ENCODE results near the gene OLFML2B.
"Not testable (repeated sequence)": the region's sequence is repeated elsewhere in the genome, so short reads cannot be mapped to it uniquely, and the experiment has no call there.

OLFML2B gene
- long read RNA-seq, donor 1 = 0 reads
- long read RNA-seq, donor 2, partial matches to known transcripts = 0 of 2 reads
- long read RNA-seq, donor 2, other reads (novel, unspliced or antisense) = 0 of 2 reads
- long read RNA-seq, donor 3, partial matches to known transcripts = 0 of 4 reads
- long read RNA-seq, donor 3, other reads (novel, unspliced or antisense) = 0 of 4 reads
- long read RNA-seq, donor 4, partial matches to known transcripts = 0 of 4 reads
- long read RNA-seq, donor 4, other reads (novel, unspliced or antisense) = 0 of 4 reads
- long read RNA-seq, donor 5, partial matches to known transcripts = 0 of 1 reads
- long read RNA-seq, donor 5, other reads (novel, unspliced or antisense) = 0 of 1 reads
- long read RNA-seq, donor 6, partial matches to known transcripts = 0 of 2 reads
- long read RNA-seq, donor 6, other reads (novel, unspliced or antisense) = 0 of 2 reads
- long read RNA-seq, donor 7, partial matches to known transcripts = 0 of 3 reads
- long read RNA-seq, donor 7, other reads (novel, unspliced or antisense) = 0 of 3 reads
- long read RNA-seq, donor 8 = 0 reads

DNA sequence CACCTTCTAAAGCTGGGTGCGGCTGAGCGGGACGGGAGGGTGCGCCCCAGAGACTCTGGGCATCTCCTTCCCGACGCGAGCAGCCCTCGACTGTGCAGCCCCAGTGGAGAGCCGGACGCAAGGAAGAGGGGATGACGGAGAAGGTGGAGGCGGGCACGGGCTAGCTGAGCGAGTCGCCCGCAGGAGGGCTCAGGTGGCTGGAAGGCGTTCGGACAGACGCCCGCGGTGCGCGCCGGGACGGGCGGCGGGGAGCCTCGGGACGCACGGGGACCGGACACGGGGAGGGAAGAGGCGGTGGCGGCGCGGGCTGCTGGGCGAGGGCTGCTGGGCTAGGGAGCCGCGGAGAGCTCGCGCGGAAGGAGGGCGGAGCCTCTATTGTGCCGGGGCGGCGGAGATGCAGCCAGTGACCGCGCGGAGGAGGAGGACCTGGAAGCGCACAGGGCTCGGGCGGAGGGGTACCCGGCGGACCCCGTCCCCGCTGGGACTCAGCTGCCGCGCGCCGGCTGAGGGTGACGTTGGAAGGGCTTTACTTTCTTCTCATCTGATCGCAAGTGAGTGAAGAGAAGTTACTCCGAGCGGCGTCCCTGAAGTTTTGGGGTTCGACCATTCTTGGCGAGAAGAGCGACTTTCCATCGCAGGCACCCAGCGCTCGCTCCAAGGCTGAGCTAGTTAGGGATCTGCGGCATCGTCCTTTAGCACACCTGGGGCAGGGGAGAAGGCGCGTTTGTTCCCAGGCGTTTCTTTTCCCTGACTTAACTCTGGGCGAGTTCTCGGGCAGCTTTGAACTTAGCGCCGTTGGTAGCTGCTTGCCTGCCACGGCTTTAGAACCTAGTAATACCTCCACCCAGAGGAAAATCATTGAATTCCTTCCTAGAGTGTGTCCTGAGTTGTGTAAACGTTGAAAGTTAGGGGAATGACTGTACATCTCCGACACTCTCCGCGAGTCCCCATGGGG, at the start of gene OLFML2B:
TSS of gene OLFML2B (minus strand) at position 323 of the 955 bp plus-strand sequence. CDS start 439 bp downstream, outside the sequence.
- DNase-seq = peak; percentile 88

DNA sequence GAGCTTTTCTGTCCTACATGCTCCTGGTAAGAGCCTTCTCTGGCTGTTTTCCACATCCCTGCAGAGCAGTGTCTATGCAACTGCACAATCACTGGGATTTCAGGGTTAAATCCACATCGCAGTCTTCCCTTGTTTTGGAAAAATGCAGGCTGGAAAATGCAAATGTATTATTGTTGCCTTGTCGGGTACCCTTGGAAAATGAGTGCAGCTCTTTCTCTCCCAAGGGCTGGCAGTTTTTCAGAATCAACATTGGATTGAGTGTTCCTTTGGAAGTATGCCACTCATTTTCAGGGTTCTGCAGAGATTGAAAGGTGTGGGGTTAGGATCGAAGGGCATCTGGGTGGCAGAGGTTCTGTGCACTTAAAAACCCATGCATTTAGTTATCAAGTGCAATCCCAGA, 49.1 kb upstream of the OLFML2B start:
- no peak for DNase-seq

DNA sequence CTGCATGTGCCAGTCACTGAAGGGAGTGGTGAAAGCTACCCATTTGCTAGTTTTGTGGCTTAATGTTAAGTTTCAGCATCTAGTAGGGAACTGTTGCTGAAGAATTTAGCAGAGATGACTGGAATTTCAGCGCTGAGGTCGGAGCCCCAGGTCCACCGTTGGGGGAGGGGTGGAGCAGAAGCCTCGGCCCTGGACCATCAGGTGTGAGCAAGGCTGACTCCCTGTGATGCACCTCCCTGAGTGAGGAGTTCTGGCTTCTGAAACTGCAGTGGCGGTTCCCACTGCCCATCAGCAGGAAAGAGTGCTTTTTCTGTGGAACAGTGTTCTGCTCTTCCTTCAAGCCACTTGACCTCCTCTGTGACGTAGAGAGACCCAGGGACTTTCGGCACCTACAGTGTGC, 47.2 kb upstream of the OLFML2B start:
- DNase-seq = no peak

DNA sequence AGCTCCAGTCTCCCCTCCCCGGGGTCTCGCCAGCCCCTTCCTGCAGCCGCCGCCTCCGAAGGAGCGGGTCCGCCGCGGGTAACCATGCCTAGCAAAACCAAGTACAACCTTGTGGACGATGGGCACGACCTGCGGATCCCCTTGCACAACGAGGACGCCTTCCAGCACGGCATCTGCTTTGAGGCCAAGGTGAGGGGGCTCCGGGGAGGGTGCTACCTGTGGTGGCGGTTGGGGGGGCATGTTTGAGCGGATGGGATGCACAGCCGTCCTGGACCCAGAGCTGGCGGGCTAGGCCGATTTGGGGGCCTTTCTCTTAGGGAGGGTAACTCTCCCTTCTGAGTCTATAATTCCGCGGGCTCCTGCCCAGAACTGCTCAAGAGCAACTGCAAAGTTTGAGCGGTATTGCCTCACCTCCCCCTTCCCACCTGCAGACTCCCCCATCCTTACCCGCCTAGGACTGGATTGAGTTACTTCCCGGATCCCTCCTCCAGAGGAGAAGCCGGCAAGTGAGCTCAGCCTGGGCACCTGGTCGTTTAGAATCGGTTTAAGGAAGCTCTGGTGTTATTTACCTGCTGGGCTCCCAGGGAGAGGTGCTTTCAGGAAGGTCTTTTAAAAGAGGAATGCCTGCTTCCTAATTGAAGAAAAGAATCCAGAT, 46.6 kb upstream of the OLFML2B start:
- DNase-seq = peak; percentile 68

DNA sequence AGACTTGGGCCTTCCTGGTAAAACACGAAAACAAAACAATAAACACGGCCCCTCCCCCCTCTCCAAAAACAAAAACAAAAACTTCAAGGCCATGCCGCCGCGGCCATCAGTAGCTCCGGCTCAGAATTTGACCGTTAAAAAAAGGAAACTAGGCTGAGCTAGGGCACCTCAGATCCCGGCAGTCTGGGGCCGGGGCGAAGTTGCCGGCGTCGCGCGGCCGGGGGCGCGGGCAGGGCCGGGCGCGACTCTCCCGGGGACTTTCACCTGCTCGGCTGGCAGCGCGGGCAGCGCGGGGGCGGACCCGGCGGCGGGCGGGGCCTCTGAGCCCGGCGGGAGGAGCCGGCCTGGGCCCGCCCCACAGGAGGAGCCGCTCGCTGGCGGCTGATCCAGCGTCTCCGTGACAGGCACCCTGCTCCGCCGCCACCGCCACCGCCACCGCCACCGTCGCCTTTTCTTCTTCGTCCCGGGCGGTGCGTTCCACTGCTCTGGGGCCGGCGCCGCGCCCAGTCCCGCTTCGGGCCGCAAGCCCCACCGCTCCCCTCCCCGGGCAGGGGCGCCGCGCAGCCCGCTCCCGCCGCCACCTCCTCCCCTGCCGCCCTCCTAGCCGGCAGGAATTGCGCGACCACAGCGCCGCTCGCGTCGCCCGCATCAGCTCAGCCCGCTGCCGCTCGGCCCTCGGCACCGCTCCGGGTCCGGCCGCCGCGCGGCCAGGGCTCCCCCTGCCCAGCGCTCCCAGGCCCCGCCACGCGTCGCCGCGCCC, 45.8 kb upstream of the OLFML2B start, which contains the start of gene NOS1AP:
TSS of gene NOS1AP (plus strand) at position 358 of the 760 bp plus-strand sequence. CDS start 487 bp downstream, outside the sequence.
- DNase-seq = peak; percentile 87

DNA sequence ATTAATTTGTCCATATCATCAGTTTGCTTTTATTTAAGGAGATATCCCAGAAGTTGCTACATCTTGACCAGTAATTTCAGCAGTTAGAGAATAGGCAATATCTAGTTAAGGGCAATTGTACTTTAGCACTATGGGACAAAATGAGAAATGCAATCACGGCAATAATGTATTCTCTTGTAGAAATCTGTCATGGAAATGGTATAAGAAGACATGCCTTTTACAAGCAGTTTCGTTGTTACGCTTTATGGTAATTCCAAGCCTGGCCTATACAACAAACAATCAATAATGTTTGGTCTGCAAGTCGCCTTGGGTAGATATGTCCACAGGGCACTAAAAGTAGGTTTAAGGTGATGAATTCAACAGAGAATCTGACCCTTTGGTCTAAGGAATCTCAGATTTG, 44.6 kb upstream of the OLFML2B start:
- no peak for DNase-seq

DNA sequence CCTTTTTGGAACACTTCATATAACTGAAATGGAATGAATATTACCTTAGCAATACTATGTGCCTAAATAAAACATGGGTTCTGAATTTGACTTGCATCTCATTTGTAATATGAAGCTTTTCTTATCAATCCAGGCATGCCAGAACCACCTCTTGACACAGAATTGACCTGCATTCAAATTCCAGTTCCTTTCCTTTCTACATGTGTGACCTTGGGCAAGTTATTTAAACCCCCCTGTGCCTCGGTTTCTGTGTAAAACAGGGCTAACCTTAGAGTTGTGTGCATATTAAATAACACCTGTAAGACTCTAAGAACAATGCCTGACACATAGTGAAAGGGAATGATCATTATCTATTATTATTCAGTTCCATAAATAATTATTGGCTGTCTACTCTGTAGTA, 43.8 kb upstream of the OLFML2B start:
- no peak for DNase-seq

DNA sequence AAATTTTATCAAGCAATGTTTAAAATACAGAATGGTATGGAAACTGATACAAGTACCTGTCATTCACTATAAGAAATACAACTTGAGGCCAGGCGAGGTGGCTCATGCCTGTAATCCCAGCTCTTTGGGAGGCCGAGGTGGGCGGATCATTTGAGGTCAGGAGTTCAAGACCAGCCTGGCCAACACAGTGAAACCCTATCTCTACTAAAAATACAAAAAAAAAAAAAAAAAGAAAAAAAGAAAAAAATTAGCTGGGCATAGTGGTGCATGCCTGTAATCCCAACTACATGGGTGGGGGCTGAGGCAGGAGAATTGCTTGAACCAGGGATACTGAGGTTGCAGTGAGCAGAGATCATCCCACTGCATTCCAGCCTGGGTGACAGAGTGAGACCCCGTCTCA, 43.2 kb upstream of the OLFML2B start:
- not testable (repeated sequence) for DNase-seq

DNA sequence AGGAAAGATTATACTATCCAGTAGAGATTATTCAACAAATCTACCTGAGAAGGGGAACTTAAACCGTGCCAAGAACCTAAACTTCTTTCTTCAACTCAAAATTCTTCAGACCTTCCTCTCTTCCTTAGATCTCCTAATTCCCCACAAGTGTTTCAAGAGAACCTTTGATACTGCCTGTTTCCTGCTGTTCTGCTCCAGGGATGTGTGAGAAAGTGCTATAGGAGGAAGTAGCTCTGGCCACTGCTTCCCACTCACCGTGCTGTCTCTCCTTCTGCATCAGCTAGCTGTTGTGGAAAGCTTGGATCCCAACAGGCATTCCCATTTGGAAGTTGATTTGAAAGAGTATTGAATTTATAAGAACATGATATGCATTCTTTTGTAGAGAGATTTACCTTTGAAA, 41.3 kb upstream of the OLFML2B start:
- no peak for DNase-seq

DNA sequence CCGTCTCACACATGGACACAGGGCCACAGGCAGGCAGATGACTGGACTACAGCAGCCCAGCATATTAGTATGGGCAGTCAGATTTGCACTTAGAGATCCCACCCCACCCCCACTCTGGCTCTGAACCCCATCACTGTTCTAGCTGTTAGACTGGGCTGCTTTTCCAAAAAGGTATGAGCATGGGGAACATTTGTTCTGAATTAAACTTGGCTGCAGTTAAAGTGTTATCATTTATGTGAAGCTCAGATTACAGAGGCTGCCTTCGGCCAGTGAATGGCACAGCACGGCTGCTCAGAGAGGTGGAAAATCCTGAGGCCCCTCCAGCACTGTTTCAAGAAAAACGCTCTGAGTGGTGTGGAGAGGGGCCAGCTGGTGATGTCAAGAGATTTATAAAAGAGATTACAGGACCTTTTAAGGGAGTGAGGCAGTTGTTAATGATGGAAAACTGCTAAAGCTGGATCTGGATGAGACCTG, 38.9 kb upstream of the OLFML2B start:
- peak; percentile 46 for DNase-seq

DNA sequence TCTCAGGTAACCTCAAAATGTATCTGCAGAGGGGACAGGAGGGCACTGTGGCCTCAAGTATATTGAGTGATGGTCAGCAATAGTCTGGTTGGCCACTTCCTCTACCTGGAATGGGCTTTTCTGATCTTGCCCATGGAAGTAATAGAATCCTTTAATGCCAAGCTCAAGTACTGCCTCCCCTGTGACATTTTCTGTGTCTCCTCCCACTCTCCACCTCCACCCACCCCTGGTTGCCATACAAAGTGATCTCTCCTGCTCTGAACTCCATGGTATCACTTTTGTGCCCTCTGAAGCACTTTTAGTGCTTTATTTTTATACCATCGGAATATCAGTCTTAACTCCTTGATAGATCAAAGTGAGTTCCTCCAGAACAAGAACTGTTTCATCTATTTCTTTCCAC, 36.6 kb upstream of the OLFML2B start:
- no peak for DNase-seq

DNA sequence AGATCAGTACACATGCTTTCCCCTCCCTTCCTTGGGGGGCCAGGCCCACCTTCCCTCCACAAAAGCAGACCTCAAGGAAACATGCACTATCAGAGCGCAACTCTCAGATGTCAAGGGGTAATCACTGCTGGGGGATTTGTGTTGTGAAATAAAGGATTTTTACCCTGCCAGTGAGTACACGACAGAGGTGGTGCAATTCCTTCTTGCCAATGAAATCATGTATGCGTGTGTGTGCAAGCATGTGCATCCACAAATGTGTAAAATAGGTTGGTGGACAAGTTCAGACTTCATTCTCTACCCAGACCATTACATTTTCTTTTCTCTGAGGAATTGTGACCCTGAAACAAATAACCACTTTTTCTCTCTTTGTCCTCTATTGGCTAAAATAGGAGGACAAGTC, 36.1 kb upstream of the OLFML2B start:
- DNase-seq = no peak

DNA sequence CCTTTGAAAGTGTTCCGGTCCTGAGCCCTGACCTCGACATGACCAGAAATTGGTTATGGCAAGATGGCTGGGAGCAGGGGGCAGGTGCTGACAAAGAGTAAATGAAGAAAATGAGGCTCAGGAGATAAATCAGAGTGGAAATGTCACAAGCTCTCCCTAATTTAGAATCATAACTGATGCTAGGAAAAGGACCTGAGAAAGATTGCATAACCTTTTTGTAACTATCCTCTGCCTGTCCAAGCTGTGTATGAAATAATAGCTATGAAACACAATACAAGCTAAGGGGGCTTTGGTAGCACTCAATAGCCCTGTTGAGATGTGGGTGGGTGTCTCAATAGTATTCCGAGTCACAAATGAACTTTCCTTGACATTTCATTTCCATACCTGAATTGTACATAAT, 32.9 kb upstream of the OLFML2B start:
- no peak for DNase-seq

DNA sequence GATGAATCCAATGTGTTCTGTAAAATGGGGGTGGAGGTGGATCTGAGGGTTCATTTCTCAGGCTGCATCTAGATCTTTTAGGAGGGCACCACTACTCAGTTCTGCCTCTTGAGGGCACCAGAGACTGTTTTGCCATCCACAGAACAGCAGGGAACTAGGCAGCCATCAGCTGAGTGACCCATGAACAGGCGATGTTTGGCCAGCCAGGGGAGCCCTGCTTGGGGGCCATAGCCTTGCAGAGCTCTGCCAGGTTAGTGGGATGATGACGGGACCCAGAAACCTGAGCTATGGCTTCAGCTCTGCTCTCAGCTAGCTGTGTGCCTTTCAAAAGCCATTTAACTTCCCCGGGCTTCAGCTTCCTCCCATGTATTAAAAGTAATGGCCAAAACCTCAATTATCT, 32.4 kb upstream of the OLFML2B start:
- peak; percentile 48 for DNase-seq

DNA sequence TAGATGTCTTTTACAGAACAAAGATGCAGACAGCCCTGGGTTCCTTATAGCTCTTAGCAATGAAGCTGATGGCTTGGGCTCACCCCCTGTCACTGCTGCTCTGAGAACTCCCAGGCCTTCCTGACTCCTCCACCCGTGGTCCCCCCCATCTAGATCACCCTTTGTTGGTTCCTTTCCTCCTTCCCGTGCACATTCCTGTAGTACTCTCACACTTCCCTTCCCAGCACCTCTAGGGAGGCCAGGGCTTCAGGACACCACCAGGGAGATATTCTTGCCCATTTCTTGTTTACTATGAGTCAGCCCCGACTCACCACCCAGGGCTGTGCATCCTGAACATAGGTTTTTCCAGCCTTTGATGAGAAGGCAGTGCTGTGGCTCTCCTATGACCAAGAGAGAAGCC, 31.4 kb upstream of the OLFML2B start:
- DNase-seq = no peak

DNA sequence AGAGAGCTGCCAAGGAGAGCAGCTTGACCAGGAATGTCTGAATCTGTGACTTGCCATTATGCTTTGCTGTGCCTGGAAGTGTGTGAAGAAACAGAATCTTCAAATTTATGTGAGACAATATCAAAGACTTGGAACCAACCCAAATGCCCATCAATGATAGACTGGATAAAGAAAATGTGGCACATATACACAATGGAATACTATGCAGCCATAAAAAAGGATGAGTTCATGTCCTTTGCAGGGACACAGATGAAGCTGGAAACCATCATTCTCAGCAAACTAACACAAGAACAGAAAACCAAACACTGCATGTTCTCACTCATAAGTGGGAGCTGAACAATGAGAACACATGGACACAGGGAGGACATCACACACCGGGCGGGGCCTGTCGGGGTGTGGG, 30.3 kb upstream of the OLFML2B start:
- not testable (repeated sequence) for DNase-seq

DNA sequence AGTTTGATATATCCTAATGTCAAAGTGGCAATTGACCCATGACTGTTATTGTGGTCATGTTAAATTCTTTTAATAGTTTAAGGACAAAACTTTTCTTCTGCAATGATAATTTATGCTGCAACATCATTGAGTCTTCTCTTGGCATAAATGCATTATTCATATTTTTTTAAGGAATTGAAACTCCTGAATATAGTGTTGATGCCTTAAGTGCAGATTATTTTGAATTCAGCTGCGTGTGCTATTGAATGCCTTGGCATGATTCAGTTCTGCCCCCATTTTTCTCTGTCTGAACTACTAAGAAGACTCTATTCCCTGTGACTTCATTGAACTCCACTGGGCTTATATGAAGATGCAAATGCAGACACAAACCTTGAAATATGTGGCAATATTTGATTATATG, 23.3 kb upstream of the OLFML2B start:
- DNase-seq = no peak

DNA sequence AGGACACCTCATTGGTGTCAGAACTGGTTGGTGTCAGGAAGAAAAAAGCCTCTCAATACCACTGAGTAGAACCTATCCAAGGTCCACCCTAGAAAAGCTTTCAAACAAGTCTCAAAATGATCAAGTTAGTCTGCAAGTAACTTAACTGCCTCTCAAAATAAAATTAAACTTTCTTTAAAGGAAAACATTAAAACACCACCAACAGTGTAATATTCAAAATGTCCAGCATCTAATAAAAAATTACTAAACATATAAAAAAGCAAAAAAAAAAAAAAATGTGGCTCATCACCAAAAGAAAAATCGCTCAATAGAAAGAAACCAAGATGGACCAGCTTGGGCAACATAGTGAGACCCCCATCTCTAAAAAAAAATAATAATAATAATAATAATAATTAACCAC, 18.7 kb upstream of the OLFML2B start:
- DNase-seq = no peak

DNA sequence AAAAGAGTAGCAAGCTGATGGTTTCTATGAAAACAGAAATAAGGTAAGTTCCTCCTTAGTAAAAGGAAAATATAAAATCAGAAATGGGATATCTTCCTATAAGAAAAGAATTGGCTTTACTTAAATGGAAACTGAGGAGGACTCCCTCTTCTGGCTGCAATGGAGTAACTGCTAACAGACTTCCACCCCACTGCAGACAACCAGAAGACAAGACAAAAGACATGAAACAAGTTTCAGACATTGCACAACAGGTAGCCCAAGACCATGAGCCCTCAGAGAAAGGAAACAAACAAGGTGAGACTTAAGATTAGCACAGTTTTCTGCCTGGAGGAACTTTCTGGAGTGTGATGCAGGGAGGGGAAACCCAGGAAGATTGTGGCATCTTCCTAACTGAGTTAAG, 17.0 kb upstream of the OLFML2B start:
- DNase-seq = no peak

DNA sequence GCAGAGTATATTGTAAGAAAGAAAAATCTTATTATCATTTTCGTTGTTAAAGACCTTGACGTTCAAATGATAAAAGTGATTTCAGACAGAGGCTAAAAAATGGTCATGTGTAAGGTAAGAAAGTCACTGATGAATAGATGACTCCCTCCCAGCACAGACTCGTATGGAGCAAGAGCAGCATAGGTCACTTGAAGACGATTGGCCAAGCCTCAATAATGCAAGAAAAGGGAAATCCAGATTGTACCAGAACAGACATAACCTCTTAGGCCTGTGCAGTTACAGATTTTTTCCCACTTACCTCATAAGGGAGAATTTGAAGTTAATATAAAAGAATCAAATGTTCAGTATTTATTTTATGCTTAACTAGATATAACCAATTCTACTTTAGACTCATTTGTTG, 16.3 kb upstream of the OLFML2B start:
- no peak for DNase-seq

DNA sequence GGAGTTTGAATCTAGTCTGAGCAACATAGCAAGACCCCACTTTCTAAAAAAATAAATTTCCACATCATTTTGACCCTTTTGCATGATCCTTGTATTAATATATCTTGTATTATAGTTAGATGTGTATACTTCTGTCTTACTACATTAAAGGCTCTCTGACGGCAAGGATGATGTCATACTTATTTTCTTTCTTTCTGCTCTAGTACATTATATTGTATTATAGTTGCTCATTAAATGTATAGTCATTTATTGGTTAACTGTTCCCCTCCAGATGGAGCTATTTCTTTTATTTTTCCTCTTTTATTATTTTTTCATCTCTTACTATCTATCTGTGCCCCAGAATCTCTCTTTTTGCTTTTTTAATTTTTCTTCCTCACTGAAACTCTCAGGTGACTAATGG, 15.0 kb upstream of the OLFML2B start:
- DNase-seq = no peak
